DND-41 (cell line): Measurements from ENCODE around the gene ASIC4.
A peak's percentile ranks its signal among the peaks of the same experiment; 100 is the strongest.

Experiments
- ATAC-seq: fragments of 200-7000 bp; cut with Tn5 transposase; 3 replicates; pipeline ENCODE4 v1.9.1; 2021; ENCODE audit warnings: low read depth; ENCODE audit not compliant: insufficient read depth
- DNase-seq: peaks from one replicate; pipeline ENCODE4 v3.0.0-alpha.2; 2020
- H2AFZ ChIP-seq: 2 replicates; pipeline ENCODE4 v1.6.0; 2012; ENCODE audit warnings: low read depth, low read length
- H3K27ac ChIP-seq: 2 replicates; pipeline ENCODE4 v1.5.1; 2012; ENCODE audit warnings: low read length, inconsistent platforms
- H3K27me3 ChIP-seq: fragments of 200-600 bp; sonication (generic); 2 replicates; pipeline ENCODE4 v1.6.0; 2012; ENCODE audit warnings: low read length, mild to moderate bottlenecking, inconsistent platforms; ENCODE audit not compliant: insufficient read depth, poor library complexity
- H3K36me3 ChIP-seq: 2 replicates; pipeline ENCODE4 v1.5.1; 2012; ENCODE audit warnings: low read length, inconsistent platforms; ENCODE audit not compliant: insufficient read depth
- H3K4me1 ChIP-seq: 2 replicates; pipeline ENCODE4 v1.5.1; 2012; ENCODE audit warnings: mild to moderate bottlenecking, low read length; ENCODE audit not compliant: insufficient read depth
- H3K4me2 ChIP-seq: 2 replicates; pipeline ENCODE4 v1.6.0; 2012; ENCODE audit warnings: mild to moderate bottlenecking, moderate library complexity, low read length, inconsistent platforms; ENCODE audit not compliant: insufficient read depth
- H3K4me3 ChIP-seq, 2 experiments: fragments of 200-600 bp in 1 of 2; shearing (Covaris generic) in 1 of 2; 2 replicates each; pipeline ENCODE4 v1.5.1; 2012 to 2016; ENCODE audit warnings: inconsistent platforms in 2 of 2, low read length in 2 of 2, mild to moderate bottlenecking in 2 of 2, low read depth in 1 of 2, moderate library complexity in 1 of 2
- H3K79me2 ChIP-seq: 2 replicates; pipeline ENCODE4 v1.6.0; 2012; ENCODE audit warnings: low read length, inconsistent platforms; ENCODE audit not compliant: insufficient read depth
- H3K9ac ChIP-seq: 2 replicates; pipeline ENCODE4 v1.6.0; 2012; ENCODE audit warnings: low read depth, mild to moderate bottlenecking, inconsistent platforms, low read length, moderate library complexity
- H3K9me3 ChIP-seq: 2 replicates; pipeline ENCODE4 v1.5.1; 2012; ENCODE audit warnings: low read length, moderate library complexity, mild to moderate bottlenecking, inconsistent platforms; ENCODE audit not compliant: insufficient read depth, severe bottlenecking
- H4K20me1 ChIP-seq: 2 replicates; pipeline ENCODE4 v1.6.0; 2012; ENCODE audit warnings: low read length; ENCODE audit not compliant: insufficient read depth
- EZH2 ChIP-seq: IDR thresholded peaks from 3 replicates; pipeline ENCODE4 v1.6.1; 2012; ENCODE audit warnings: borderline replicate concordance, low read depth, mild to moderate bottlenecking, moderate library complexity, low read length, inconsistent platforms; ENCODE audit not compliant: severe bottlenecking
- TF ChIP-seq, protein P1 (sequence below): IDR thresholded peaks from 2 replicates; pipeline ENCODE4 v1.5.1; 2012; ENCODE audit warnings: borderline replicate concordance, low read length, moderate library complexity, mild to moderate bottlenecking; ENCODE audit not compliant: poor library complexity, severe bottlenecking; ENCODE audit errors: extremely low read depth

Gene ASIC4

DNA sequence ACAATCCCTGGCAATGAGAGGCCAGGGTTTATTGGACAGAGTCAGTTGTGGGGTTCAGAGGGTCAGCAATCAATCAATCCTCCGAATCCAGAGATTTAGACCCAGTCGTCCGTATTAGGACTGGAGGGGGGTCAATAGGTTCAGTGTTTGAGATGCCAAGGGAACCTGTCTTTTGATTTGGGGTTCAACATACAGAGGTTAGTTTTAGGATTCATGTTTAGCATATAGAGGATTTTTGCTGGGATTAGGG, 15.3 kb upstream of the ASIC4 start:
- Histone ChIP-seq H4K20me1 (no peaks in the 10 kb centered on the region), H3K27ac (peak overlapping the region; percentile 69), H2AFZ (peak overlapping the region; percentile 80), H3K9me3 (no peaks in the 10 kb centered on the region), H3K4me2 (peak overlapping the region; percentile 89), H3K4me3 (peak overlapping the region; percentile 59 to 65), H3K79me2 (peaks cover 7% of the 10 kb centered on the region; the same call in 1 of the 2 replicates), H3K4me1 (peaks cover 28% of the 10 kb centered on the region), H3K36me3 (peaks cover 5% of the 10 kb centered on the region; the same call in 1 of the 2 replicates), H3K27me3 (peaks cover 2% of the 10 kb centered on the region), H3K9ac (peak overlapping the region; percentile 76)
- ATAC-seq (no peak), DNase-seq (no peak)
- TF ChIP-seq, protein P1, sequence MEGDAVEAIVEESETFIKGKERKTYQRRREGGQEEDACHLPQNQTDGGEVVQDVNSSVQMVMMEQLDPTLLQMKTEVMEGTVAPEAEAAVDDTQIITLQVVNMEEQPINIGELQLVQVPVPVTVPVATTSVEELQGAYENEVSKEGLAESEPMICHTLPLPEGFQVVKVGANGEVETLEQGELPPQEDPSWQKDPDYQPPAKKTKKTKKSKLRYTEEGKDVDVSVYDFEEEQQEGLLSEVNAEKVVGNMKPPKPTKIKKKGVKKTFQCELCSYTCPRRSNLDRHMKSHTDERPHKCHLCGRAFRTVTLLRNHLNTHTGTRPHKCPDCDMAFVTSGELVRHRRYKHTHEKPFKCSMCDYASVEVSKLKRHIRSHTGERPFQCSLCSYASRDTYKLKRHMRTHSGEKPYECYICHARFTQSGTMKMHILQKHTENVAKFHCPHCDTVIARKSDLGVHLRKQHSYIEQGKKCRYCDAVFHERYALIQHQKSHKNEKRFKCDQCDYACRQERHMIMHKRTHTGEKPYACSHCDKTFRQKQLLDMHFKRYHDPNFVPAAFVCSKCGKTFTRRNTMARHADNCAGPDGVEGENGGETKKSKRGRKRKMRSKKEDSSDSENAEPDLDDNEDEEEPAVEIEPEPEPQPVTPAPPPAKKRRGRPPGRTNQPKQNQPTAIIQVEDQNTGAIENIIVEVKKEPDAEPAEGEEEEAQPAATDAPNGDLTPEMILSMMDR = no peak
- TF ChIP-seq EZH2 = no peak

DNA sequence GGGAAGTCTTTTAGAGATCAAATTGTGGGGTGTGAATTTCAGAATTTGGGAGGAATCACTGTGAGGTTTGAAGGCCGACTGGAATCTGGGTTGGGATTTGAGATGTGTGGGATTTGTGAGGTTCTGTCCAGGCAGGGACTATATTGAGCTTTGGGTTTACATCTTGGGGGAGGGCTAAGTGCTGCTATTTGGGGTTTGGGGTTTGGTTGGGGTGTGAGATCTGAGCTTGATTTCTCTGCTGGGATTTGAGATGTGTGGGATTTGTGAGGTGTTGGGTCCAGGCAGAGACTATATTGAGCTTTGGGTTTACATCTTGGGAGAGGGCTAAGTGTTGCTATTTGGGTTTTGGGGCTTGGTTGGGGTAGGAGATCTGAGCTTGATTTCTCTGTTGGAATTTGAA, 14.7 kb upstream of the ASIC4 start:
- peak overlapping the region; percentile 69; the same call in 1 of the 2 replicates for H3K27ac ChIP-seq
- H4K20me1 ChIP-seq = no peaks in the 10 kb centered on the region
- peak overlapping the region; percentile 89 for H3K4me2 ChIP-seq
- H3K4me1 ChIP-seq = peaks cover 28% of the 10 kb centered on the region
- H3K36me3 ChIP-seq = peaks cover 10% of the 10 kb centered on the region
- peaks cover 2% of the 10 kb centered on the region for H3K27me3 ChIP-seq
- DNase-seq (no peak), ATAC-seq (no peak)
- peak overlapping the region; percentile 59 to 65; a peak in 3 of 4 replicates for H3K4me3 ChIP-seq
- 0 out of 2 replicates have a peak overlapping the region, but pooled peaks have one; percentile 80 for H2AFZ ChIP-seq
- peak overlapping the region; percentile 76 for H3K9ac ChIP-seq
- peaks cover 7% of the 10 kb centered on the region; the same call in 1 of the 2 replicates for H3K79me2 ChIP-seq
- TF ChIP-seq EZH2 = no peak
- H3K9me3 ChIP-seq = no peaks in the 10 kb centered on the region

DNA sequence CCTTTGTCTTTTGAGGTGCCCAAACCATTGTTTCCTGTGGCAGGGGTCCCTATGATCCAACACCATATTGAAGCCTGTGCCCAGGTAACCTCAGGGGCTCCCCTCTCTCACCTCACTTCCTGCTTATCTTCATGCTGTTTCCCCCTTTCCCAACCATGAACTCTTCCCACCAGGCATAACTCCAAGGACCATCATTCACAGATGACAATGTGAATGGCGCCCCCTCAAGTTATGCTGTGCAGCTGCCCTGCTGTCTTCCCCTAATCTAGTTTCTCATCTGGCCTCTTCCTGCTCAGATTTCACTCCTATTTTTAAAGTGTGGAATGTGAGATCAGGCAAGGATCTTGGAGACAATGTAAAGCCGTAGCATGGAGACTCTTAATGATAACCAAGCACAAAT, 14.1 kb upstream of the ASIC4 start:
- peaks cover 7% of the 10 kb centered on the region; the same call in 1 of the 2 replicates for H3K79me2 ChIP-seq
- H3K27ac ChIP-seq = no peak overlapping the region
- H3K4me3 ChIP-seq = peak overlapping the region in 1 of 2 experiments; percentile 65; a peak in 2 of 4 replicates
- H2AFZ ChIP-seq = no peak overlapping the region
- ATAC-seq (no peak), DNase-seq (no peak)
- peaks cover 2% of the 10 kb centered on the region for H3K27me3 ChIP-seq
- no peak for TF ChIP-seq EZH2
- TF ChIP-seq, protein P1 = peak; percentile 60
- H3K9ac ChIP-seq = no peak overlapping the region
- no peaks in the 10 kb centered on the region for H3K9me3 ChIP-seq
- peaks cover 16% of the 10 kb centered on the region for H3K36me3 ChIP-seq
- H3K4me2 ChIP-seq = peak overlapping the region; percentile 89
- peaks cover 28% of the 10 kb centered on the region for H3K4me1 ChIP-seq
- no peaks in the 10 kb centered on the region for H4K20me1 ChIP-seq

DNA sequence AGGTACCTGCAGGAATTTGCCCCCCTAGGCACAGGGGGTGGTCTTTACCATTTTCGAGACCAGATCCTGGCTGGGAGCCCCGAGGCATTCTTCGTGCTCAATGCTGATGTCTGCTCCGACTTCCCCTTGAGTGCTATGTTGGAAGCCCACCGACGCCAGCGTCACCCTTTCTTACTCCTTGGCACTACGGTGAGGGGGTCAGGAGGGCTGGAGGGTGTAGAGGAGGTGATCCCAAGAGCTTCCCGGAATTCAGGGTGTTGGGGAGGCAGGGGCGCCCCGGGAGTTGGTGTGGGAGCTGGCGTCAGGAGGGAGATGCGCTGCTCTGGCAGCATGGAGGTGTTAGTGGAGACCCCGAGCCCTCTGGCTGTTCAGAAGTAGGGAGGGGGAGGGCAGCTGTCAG, 12.4 kb upstream of the ASIC4 start:
- Histone ChIP-seq H3K27me3 (no peaks in the 10 kb centered on the region), H4K20me1 (no peaks in the 10 kb centered on the region), H3K9me3 (no peaks in the 10 kb centered on the region), H3K4me3 (no peak overlapping the region), H3K9ac (no peak overlapping the region), H2AFZ (no peak overlapping the region), H3K79me2 (peaks cover 7% of the 10 kb centered on the region; the same call in 1 of the 2 replicates), H3K36me3 (peaks cover 25% of the 10 kb centered on the region), H3K4me2 (no peak overlapping the region), H3K27ac (no peak overlapping the region), H3K4me1 (peaks cover 24% of the 10 kb centered on the region)
- TF ChIP-seq EZH2 = no peak
- TF ChIP-seq, protein P1 = no peak
- DNase-seq (no peak), ATAC-seq (no peak)
